GM12874 (cell line): ENCODE measurements around the gene PSAT1.
A peak's percentile ranks its signal among the peaks of the same experiment; 100 is the strongest.

ENCODE experiments used
- TF ChIP-seq, protein P1 (sequence below): IDR thresholded peaks from 2 replicates; pipeline ENCODE4 v1.5.1; 2011; ENCODE audit warnings: low read depth, mild to moderate bottlenecking, control low read depth, low read length, moderate library complexity; ENCODE audit not compliant: insufficient read depth

The PSAT1 gene

DNA sequence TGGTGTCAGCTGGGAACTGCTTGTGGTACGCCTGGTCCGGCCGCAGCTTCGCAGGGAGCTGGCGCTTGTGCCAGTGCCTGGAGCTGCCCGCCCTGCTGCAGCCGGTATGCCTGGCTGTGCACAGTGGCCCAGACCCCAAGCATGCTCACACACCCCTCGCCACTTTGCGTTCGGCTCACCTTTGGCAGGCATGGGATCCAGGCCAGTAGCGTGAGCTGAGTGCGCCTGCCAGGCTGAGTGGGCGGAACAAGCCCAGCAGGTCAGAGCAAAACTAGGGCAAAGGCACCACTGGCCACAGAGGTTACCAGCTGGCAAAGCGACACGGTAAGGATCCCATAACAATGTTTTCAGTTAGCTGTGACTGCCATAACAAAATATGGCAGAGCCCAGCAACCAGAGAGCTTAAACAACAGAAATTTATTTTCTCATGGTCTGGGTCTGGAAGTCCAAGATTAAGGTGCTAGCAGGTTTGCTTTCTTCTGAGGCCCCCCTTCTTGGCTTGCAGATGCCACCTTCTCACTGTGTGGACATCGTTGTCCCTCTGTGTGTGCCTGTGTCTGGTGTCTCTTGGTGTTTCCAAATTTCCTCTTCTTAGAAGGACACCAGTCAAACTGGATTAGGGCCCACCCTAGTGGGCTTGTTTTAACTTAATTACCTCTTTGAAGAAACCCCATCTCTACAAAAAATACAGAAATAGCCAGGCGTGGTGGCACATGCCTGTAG is 61.6 kb downstream of the PSAT1 start:
- TF ChIP-seq, protein P1, sequence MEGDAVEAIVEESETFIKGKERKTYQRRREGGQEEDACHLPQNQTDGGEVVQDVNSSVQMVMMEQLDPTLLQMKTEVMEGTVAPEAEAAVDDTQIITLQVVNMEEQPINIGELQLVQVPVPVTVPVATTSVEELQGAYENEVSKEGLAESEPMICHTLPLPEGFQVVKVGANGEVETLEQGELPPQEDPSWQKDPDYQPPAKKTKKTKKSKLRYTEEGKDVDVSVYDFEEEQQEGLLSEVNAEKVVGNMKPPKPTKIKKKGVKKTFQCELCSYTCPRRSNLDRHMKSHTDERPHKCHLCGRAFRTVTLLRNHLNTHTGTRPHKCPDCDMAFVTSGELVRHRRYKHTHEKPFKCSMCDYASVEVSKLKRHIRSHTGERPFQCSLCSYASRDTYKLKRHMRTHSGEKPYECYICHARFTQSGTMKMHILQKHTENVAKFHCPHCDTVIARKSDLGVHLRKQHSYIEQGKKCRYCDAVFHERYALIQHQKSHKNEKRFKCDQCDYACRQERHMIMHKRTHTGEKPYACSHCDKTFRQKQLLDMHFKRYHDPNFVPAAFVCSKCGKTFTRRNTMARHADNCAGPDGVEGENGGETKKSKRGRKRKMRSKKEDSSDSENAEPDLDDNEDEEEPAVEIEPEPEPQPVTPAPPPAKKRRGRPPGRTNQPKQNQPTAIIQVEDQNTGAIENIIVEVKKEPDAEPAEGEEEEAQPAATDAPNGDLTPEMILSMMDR, result no peak

DNA sequence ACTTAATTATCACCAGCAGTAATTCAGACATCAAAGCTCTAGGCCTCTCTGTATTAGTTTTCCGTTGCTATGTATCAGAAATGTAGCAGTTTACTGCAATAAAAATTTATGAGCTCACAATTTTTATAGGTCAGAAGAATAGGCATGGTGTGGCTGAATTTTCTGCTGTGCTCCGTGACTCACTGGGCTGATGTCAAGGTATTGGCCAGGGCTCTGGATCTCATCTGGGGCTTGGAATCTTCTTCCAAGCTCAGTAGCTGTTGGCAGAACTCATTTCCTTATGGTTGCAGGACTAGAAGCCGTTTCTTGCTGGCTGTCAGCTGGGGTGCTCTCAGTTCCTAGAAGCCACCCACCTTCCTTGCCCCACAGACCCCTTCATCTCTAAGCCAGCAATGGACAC is 66.3 kb downstream of the PSAT1 start:
- TF ChIP-seq, protein P1, result no peak

DNA sequence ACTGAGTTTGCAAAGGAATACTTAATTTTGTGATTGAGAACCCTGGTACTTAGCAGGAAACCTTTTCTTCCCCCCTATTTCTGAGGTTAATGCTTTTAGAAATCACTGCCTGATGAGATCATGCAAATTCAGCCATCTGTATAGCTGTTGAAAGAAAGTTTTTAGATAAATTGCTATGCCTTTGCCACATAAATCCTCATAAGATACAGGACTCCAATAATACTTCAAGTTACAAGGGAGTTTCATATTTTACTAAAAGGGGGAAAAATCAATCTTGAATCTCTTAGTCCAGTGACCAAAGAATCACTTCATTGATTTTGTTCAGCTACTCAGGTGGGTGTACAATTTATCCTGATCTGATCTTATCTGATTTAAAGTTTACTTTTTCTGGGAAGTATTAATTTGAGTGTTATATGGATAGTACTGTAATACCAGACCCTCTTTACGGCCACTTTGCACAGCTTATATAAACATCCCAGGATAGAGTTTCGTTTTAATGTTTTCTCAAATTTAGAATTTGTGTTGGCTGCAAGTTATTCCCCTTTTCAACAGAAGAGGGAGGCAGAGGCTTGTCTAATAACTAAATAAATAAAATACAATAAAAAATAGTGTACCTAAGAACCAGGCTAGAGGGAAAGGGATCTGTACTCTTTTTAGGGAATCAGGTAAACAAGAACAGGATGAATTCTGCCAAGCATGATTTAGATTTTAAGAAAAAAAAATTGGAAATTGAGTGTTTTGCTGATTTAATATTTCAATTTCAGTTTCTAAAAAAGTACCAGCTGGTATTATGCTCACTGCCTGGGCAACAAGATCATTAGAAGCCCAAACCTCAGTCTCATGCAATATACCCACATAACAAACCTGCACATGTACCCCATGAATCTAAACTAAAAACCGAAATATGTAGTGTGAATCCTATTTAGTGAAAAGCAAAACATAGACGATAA is 69.1 kb downstream of the PSAT1 start:
- TF ChIP-seq, protein P1, result no peak; the same call in 1 of the 2 replicates

DNA sequence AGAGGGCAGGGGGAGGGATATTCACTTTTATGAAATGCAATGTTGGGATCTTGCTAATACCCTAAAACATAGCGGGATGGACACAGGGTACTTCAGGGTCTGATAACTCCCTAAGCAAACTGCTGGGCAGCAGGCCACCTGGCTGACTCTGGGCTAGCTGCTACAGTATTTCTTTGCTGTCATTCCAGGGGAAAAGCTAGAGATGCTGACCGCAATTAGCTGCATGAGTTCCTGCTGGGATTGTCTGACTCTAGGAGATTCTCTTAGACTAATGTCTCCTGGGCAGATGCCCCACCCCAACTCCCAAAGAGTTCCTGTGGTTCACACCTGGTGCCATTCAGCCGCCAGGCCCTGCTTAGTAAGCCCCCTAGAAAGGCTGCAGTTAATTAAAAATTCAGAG is 69.9 kb downstream of the PSAT1 start:
- TF ChIP-seq, protein P1, result no peak

DNA sequence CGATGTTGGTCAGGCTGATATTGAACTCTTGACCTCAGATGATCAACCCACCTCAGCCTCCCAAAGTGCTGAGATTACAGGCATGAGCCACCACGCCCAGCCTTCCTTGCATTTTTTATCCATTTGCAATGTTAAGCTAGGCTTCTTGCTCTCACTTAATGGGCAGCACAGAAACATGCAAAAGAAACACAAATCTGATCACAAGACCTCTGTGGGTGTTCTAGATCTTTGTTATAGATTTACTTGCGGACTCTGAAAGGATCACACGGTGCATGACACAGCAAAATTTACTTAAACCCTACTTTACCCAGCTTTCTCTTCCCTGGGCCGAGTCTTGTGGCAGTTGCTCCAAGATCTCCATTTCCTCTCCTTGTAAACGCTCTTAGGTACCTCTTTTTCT is 71.3 kb downstream of the PSAT1 start:
- TF ChIP-seq, protein P1, result no peak

DNA sequence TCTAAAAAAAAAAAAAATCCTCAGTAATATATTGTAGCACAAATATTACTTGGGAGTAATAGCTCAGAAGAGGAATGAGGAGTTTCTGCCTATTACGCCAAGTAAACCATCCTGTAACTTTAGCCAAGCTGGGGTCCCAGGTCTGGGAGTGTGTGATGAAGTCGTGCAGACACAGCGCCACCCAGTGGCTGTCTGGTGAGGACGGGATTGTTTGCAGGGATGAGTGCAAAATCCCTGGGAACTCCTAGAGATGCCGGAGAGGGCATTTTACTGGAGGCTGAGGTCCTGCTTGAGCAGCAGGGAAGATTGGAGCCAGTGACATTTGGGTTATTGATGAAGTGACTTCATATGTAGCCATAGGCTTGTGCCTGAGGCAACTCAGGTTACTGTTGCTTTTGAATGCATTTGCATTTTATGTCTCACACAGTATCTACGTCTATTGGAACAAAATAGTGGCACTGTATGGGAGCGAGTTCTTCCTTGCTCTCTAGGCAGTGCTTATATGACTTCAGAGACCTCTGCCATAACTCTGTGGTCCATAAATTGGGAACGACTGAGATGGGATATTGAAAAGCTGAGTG is 72.8 kb downstream of the PSAT1 start:
- TF ChIP-seq, protein P1, result peak; percentile 83

DNA sequence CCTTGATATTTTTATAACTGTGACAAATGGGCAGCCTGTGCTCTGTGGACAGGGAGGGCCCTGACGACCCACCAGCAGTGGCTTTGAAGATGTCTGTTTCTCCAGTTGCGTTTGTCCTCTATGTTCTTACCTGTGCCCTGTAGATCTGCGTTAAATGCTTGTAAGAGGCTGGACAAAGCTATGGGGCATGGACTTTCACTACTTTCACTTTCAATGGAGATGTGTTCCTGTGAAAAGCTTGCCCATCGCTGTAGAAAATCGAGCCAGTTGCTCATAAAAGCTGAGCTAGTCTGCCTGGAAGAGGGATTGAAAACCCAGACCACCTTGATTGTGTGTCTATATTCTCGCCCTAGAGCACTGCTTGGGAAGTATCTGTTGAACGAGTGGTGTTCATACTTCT is 74.1 kb downstream of the PSAT1 start:
- TF ChIP-seq, protein P1, result no peak
